ENCODE measurements around the gene LDLRAD4. TPM values are rescaled to one million over a fixed set of nuclear protein-coding genes. Genes with fewer than 3 reads are reported as not detected.

LDLRAD4 gene
- total RNA-seq, 1 experiment from 2014 or later: 1.7 TPM

GRCh38 chr18:13221869-13222855 lies 3.6 kb downstream of the LDLRAD4 start:
- Histone ChIP-seq H3K27ac (no peak overlapping the region), H3K27me3 (ENCODE audit: insufficient read depth, low read depth) (peaks cover 59% of the 10 kb centered on the region), H3K4me2 (no peak overlapping the region), H3K79me2 (ENCODE audit: low read depth) (no peaks in the 10 kb centered on the region), H3K4me1 (replicated peaks; ENCODE audit: insufficient read depth) (no peaks in the 10 kb centered on the region), H3K36me3 (ENCODE audit: low read depth) (no peaks in the 10 kb centered on the region), H4K20me1 (ENCODE audit: insufficient read depth) (no peaks in the 10 kb centered on the region; the same call in 1 of the 2 replicates), H3K9me2 (ENCODE audit: insufficient read depth) (no peaks in the 10 kb centered on the region), H3K4me3 (no peak overlapping the region), H3F3A (ENCODE audit: insufficient read depth, low read depth) (no peaks in the 10 kb centered on the region), H2AFZ (no peak overlapping the region), H3K9me3 (ENCODE audit: insufficient read depth, low read depth) (no peaks in the 10 kb centered on the region)
- ChIA-PET POLR2A (ENCODE audit: unreplicated experiment) (no interaction called here), CTCF (no interaction called here)
- intact Hi-C loops (cut with micrococcal nuclease; ENCODE audit: unreplicated experiment): no loop called here
- no peak for DNase-seq
- BruUV-seq (replicated peaks): no TSS peak
- TF ChIP-seq CTCF (conservative IDR thresholded peaks at IDR 0.05) (no peak), EZH2 (IDR thresholded peaks at IDR 0.05; ENCODE audit: low read depth) (no peak)

- Histone ChIP-seq H3K9me2 (ENCODE audit: insufficient read depth) (no peaks in the 10 kb centered on the region), H3F3A (ENCODE audit: insufficient read depth, low read depth) (no peaks in the 10 kb centered on the region), H3K4me2 (no peak overlapping the region), H3K36me3 (ENCODE audit: low read depth) (no peaks in the 10 kb centered on the region), H3K27me3 (ENCODE audit: insufficient read depth, low read depth) (peaks cover 66% of the 10 kb centered on the region), H3K9me3 (ENCODE audit: insufficient read depth, low read depth) (no peaks in the 10 kb centered on the region), H2AFZ (no peak overlapping the region), H4K20me1 (ENCODE audit: insufficient read depth) (no peaks in the 10 kb centered on the region; the same call in 1 of the 2 replicates), H3K79me2 (ENCODE audit: low read depth) (no peaks in the 10 kb centered on the region), H3K27ac (no peak overlapping the region), H3K4me1 (replicated peaks; ENCODE audit: insufficient read depth) (no peaks in the 10 kb centered on the region), H3K4me3 (no peak overlapping the region)
- intact Hi-C loops (cut with micrococcal nuclease; ENCODE audit: unreplicated experiment): no loop called here
- ChIA-PET POLR2A (ENCODE audit: unreplicated experiment) (no interaction called here), CTCF (no interaction called here)
- TF ChIP-seq EZH2 (IDR thresholded peaks at IDR 0.05; ENCODE audit: low read depth) (no peak), CTCF (conservative IDR thresholded peaks at IDR 0.05) (no peak)
- DNase-seq: no peak
- BruUV-seq (replicated peaks): no TSS peak
Observed at GRCh38 chr18:13222856-13223281, 4.3 kb downstream of the LDLRAD4 start.

GRCh38 chr18:13223311-13224143 lies 5.0 kb downstream of the LDLRAD4 start:
- ChIA-PET CTCF (no interaction called here), POLR2A (ENCODE audit: unreplicated experiment) (no interaction called here)
- no peak for TF ChIP-seq CTCF (conservative IDR thresholded peaks at IDR 0.05)
- TF ChIP-seq EZH2 (IDR thresholded peaks at IDR 0.05; ENCODE audit: low read depth): no peak
- no peaks in the 10 kb centered on the region for H3K36me3 ChIP-seq (ENCODE audit: low read depth)
- no peak overlapping the region for H3K4me3 ChIP-seq
- no peak overlapping the region for H3K4me2 ChIP-seq
- H3K27me3 ChIP-seq (ENCODE audit: insufficient read depth, low read depth): peaks cover 73% of the 10 kb centered on the region
- H3K9me2 ChIP-seq (ENCODE audit: insufficient read depth): no peaks in the 10 kb centered on the region
- BruUV-seq (replicated peaks): no TSS peak
- no peaks in the 10 kb centered on the region for H3F3A ChIP-seq (ENCODE audit: insufficient read depth, low read depth)
- H3K9me3 ChIP-seq (ENCODE audit: insufficient read depth, low read depth): no peaks in the 10 kb centered on the region
- intact Hi-C loops (cut with micrococcal nuclease; ENCODE audit: unreplicated experiment): no loop called here
- H3K79me2 ChIP-seq (ENCODE audit: low read depth): no peaks in the 10 kb centered on the region
- no peak overlapping the region for H2AFZ ChIP-seq
- no peaks in the 10 kb centered on the region for H3K4me1 ChIP-seq (replicated peaks; ENCODE audit: insufficient read depth)
- no peaks in the 10 kb centered on the region; the same call in 1 of the 2 replicates for H4K20me1 ChIP-seq (ENCODE audit: insufficient read depth)
- no peak overlapping the region for H3K27ac ChIP-seq
- no peak for DNase-seq

Data from PC-9 (cell line).